ENCODE results near the gene CORO6. TPM values are rescaled to one million over a fixed set of nuclear protein-coding genes. Genes with fewer than 3 reads are reported as not detected.

Gene CORO6
- total RNA-seq, 2 experiments from 2014 or later: 2.4 to 3.1 TPM

DNA sequence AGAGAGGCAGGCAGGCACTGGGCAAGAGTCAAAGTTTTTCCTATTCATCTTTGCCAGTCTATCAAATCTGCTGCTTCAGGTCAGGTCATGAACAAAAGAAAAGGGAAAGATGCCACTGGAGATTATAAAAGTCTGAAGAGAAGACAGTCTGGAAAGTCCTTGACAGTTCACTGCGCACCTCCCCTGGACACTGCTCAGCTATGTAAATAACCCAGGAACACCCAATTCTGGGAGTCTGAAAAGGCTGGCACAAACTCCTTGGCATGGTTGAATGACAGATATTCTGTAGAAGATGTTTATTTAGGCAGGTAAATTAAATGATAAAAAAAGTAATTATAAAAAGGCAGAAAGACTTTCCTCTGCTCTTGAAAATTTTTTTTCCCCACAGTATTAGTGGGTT lies 5.2 kb upstream of the CORO6 start:
- no peaks in the 10 kb centered on the region for H3K9me3 Mint-ChIP-seq
- H3K36me3 Mint-ChIP-seq (ENCODE audit: low read depth): peaks cover 42% of the 10 kb centered on the region
- no peak for DNase-seq
- H3K4me3 Mint-ChIP-seq: no peak overlapping the region
- H3K27ac Mint-ChIP-seq: no peak overlapping the region
- ChIA-PET CTCF (interaction anchor here (1.7 to 1.9 kb wide), 2 partner anchors 10 to 15 kb away, joined by 5 to 14 read pairs; no protein-coding TSS in a partner anchor), POLR2A (no interaction called here)
- H3K27me3 Mint-ChIP-seq: no peaks in the 10 kb centered on the region
- H3K4me1 Mint-ChIP-seq: peaks cover 50% of the 10 kb centered on the region

DNA sequence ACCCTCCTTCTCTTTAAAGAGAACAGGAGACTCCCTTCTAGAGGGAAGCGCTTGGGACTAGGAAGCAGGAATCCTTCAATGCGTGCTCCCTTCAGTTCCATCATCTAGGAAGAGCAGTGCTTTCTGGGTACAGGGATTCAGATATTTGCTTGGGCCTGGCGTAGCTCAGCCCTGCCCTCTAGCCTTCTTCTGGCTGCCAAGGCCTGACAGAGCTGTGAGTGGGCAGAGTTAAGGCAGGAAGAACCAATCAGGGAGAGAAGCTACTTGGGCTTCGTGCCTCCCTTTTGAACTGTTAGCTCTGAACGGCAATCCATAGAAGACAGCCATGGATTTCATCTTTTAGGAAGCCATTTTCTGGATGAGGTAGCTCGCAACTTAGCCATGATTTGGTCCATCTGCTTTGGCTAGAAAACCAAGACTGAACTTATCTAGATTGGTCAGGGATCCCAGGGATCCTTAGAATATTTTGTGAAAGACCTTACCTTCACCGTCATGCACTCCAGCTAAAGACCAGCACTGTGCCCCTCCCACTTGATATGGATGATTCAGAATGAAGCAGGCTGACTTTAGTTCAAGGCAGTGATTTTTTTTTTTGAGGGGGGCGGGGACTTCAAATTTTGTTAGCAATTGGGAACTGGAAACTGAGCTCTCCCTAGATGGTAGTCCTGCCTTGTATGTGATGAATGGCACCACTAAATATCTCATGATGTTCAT lies 2.5 kb upstream of the CORO6 start:
- DNase-seq: no peak
- no peak overlapping the region for H3K27ac Mint-ChIP-seq
- H3K9me3 Mint-ChIP-seq: no peaks in the 10 kb centered on the region
- POLR2A ChIA-PET: no interaction called here
- H3K27me3 Mint-ChIP-seq: no peaks in the 10 kb centered on the region
- peaks cover 58% of the 10 kb centered on the region for H3K4me1 Mint-ChIP-seq
- H3K36me3 Mint-ChIP-seq (ENCODE audit: low read depth): peaks cover 22% of the 10 kb centered on the region
- no peak overlapping the region for H3K4me3 Mint-ChIP-seq
- CTCF ChIA-PET: interaction anchor here (0.9 to 2.7 kb wide), 4 partner anchors 8 to 154 kb away, joined by 3 to 13 read pairs (median 10); no protein-coding TSS in a partner anchor

DNA sequence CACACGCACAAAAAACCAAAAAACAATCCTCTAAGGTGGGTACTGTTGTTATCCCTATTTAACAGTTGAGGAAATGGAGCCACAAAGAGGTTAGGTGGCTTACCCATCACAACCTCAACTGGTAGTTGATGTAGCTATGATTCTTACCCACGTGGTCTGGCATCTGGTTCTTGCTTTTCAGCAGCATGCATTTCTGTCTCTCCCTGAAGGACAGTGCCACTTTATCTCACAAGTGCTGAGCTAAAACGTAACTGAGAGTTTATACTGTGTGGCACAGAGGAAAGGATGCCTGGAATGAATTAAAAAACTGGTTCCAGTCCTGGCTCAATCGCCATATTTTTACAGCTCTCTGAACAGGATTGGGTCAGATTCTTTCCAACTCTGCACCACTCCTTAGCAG lies 1.9 kb upstream of the CORO6 start:
- peak; percentile 29 for DNase-seq
- CTCF ChIA-PET: interaction anchor here (0.9 to 2.7 kb wide), 4 partner anchors 8 to 155 kb away, joined by 3 to 13 read pairs (median 10); no protein-coding TSS in a partner anchor
- H3K4me1 Mint-ChIP-seq: peaks cover 55% of the 10 kb centered on the region
- H3K27ac Mint-ChIP-seq: no peak overlapping the region
- H3K36me3 Mint-ChIP-seq (ENCODE audit: low read depth): peaks cover 18% of the 10 kb centered on the region
- no peaks in the 10 kb centered on the region for H3K9me3 Mint-ChIP-seq
- no peaks in the 10 kb centered on the region for H3K27me3 Mint-ChIP-seq
- POLR2A ChIA-PET: no interaction called here
- H3K4me3 Mint-ChIP-seq: no peak overlapping the region

DNA sequence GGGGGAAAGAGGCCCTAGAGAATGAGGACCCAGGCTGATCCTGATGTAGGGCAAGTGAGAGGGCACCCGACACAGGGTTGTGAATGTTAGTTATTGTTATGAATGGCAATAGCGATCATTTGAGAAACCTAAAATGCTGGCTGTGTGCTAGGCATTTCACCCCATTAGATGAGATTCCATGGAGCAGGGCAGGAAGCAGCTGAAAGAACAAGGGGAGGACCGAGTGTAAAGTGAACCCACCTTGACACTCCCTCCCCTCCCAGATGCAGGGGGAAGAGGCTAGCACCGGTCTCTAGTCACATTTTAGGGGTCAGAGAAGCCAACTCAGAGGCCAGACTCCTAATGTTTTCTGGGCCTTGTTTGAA lies 553 bp upstream of the CORO6 start:
- ChIA-PET CTCF (interaction anchor here (0.5 to 1.0 kb wide), 4 partner anchors 10 to 74 kb away, joined by 3 to 5 read pairs (median 4); no protein-coding TSS in a partner anchor), POLR2A (no interaction called here)
- no peak overlapping the region for H3K27ac Mint-ChIP-seq
- peaks cover 49% of the 10 kb centered on the region for H3K4me1 Mint-ChIP-seq
- H3K36me3 Mint-ChIP-seq (ENCODE audit: low read depth): peaks cover 15% of the 10 kb centered on the region
- H3K9me3 Mint-ChIP-seq: no peaks in the 10 kb centered on the region
- H3K4me3 Mint-ChIP-seq: peak overlapping the region; percentile 70
- no peaks in the 10 kb centered on the region for H3K27me3 Mint-ChIP-seq
- DNase-seq: no peak

DNA sequence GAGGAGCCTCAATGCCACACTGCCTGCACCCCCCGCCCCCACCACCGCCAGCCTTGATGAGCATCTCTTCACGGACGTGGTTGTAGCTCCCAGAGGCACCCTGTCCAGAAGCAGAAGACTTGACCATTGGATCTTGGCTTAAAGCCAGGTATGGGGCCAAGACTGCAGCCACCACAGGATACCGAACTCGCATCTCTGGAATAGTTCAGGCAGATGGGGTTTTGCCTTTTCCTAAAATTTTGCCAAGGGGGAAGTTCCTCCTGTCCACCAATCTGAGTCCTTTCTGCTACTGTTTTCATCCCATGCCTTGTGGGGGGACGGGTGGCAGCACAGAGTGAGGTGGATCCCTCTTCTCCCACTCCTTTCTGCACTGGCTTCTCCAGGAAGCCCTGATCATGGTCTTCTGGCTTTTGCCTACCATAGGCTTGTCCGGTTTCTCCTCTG lies 939 bp downstream of the CORO6 start:
- Mint-ChIP-seq H3K4me3 (peak overlapping the region; percentile 70), H3K36me3 (ENCODE audit: low read depth) (peaks cover 15% of the 10 kb centered on the region), H3K27me3 (peaks cover 2% of the 10 kb centered on the region), H3K27ac (peak overlapping the region; percentile 22), H3K9me3 (no peaks in the 10 kb centered on the region), H3K4me1 (peaks cover 59% of the 10 kb centered on the region)
- no peak for DNase-seq
- CTCF ChIA-PET: interaction anchor here (1.1 kb wide), 1 partner anchor 30 kb away, joined by 4 read pairs; no protein-coding TSS in a partner anchor
- POLR2A ChIA-PET: no interaction called here

DNA sequence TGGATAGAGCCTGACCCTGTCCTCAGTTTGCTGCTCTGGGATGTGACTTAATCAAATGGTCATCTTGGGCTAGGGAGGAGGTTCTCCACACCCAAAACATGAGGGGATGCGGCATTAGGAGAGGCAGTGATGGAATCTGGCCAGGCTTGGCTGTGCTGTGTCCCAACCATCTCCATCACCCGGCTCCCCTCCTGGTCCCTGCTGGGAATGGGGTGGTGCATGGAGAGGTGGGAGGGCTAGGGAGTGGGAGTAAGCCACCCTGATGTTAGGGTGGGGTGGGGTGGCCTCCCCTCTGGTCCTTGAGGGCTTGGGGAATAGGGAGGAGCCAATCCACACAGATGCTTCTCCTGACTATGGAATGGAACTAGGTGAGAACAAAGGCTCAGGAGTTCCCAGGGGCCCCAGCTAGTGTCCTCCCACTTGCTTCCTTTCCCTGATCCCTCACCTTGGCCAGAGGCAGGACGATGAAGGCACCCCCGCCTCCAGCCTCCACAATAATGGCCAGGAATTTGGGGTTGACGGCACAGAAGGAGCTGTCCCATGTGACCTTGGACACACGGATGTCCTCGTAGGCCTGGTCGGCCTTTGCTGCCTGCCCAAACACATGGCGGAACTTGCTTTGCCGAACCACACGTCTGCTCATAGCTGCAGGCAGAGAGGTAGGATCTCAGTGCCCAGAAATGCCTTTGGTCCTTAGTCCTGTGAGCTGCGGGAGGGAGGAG lies 1.8 kb downstream of the CORO6 start:
- Mint-ChIP-seq H3K4me3 (peak overlapping the region; percentile 27), H3K9me3 (no peaks in the 10 kb centered on the region), H3K36me3 (ENCODE audit: low read depth) (peaks cover 13% of the 10 kb centered on the region), H3K4me1 (peaks cover 62% of the 10 kb centered on the region), H3K27ac (no peak overlapping the region), H3K27me3 (peaks cover 8% of the 10 kb centered on the region)
- ChIA-PET CTCF (interaction anchor here (1.1 kb wide), 1 partner anchor 29 kb away, joined by 4 read pairs; no protein-coding TSS in a partner anchor), POLR2A (no interaction called here)
- DNase-seq: no peak

DNA sequence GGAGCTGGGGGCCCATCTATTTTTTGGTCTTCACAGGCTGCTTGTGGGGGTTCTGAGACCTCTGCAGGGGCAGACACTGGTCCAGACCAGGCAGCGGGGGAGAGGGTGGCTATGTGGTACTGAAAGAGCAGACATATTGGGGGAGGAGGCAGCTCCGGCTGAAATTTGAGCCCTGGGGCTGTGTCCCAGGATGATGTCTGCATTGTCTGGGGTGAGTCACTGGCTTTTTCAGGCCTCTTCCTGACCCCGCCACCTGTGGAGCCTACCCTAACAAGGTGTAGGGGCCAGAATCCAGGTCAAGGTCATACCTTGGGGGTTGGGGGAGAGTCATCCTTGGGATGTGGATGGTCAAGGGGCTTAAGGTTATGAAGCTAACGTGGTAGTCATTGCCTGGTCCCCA lies 2.4 kb downstream of the CORO6 start:
- no peaks in the 10 kb centered on the region for H3K9me3 Mint-ChIP-seq
- POLR2A ChIA-PET: no interaction called here
- peaks cover 8% of the 10 kb centered on the region for H3K27me3 Mint-ChIP-seq
- no peak overlapping the region for H3K27ac Mint-ChIP-seq
- CTCF ChIA-PET: interaction anchor here (2.1 to 7.8 kb wide), 2 partner anchors 11 to 27 kb away, joined by 6 to 116 read pairs; partner anchors contain the start of gene ANKRD13B
- peaks cover 61% of the 10 kb centered on the region for H3K4me1 Mint-ChIP-seq
- DNase-seq: no peak
- H3K36me3 Mint-ChIP-seq (ENCODE audit: low read depth): peaks cover 7% of the 10 kb centered on the region
- H3K4me3 Mint-ChIP-seq: no peak overlapping the region

DNA sequence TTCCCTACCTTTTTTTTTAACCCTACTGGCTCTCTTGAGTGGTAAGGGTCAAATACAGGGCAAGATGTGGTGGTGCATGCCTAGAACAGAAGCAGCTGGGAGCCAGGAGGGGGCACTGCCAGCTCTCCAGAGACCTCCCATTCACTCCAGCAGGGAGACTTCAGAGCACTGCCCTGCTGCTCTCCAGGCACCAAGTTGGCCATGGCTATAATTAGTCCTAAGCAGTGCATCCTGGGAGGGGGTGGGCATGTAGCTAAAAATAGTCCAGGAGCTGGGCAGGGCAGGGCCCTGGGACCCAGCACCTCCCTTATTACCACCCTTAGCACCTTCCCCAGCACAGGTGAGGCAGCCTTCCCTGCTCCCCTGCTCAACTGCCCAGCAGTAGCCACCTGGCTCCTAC lies 3.5 kb downstream of the CORO6 start:
- CTCF ChIA-PET: interaction anchor here (2.0 to 7.8 kb wide), 6 partner anchors 12 to 33 kb away, joined by 5 to 116 read pairs (median 19); partner anchors contain the start of gene ANKRD13B
- no peak overlapping the region for H3K27ac Mint-ChIP-seq
- peaks cover 61% of the 10 kb centered on the region for H3K4me1 Mint-ChIP-seq
- no peak overlapping the region for H3K4me3 Mint-ChIP-seq
- POLR2A ChIA-PET: no interaction called here
- peaks cover 4% of the 10 kb centered on the region for H3K36me3 Mint-ChIP-seq (ENCODE audit: low read depth)
- DNase-seq: no peak
- H3K27me3 Mint-ChIP-seq: peaks cover 8% of the 10 kb centered on the region
- no peaks in the 10 kb centered on the region for H3K9me3 Mint-ChIP-seq

DNA sequence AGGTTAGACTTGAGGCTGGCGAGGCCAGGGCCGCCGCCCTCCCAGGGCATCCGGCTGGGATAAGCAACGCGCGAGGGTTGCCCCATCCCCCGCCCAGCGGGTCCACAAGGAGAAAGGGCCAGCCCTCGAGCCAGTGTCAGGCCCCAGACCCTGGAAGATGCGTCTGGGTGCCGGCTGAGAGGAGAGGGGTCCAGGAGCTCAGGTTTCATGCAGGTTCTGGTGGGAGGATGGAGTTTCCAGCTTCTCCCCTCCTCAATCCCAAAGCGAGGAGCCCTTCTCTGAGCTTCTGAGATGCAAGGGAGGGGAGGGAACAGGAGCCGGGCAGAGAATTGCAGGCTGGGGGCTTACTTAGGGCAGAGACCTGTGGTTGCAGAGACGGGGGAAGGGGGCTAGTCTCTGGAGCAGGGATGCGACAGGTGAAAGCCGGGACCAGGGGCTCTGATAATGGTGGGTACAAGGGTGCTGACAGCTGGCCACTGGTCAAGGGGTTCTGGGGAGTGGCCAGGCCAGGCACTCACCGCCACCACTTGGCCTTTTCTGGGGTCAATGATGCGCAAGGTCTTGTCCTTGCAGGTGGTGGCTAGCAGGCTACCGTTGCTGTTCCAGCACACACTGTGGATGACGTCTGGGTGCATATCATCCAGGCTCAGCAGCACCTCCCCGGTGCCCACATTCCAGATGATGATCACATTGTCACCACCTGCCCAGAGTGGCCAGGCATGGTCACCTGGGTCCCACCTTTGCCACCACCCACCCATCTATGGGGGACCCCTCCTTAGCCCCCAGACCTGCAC lies 4.2 kb downstream of the CORO6 start:
- peaks cover 60% of the 10 kb centered on the region for H3K4me1 Mint-ChIP-seq
- peak overlapping the region; percentile 60 for H3K27ac Mint-ChIP-seq
- ChIA-PET CTCF (interaction anchor here (0.6 to 7.8 kb wide), 42 partner anchors 8 to 1237 kb away, joined by 3 to 116 read pairs (median 6); partner anchors contain the start of genes ABHD15, ANKRD13B, SSH2 and TP53I13), POLR2A (interaction anchor here (0.6 kb wide), 1 partner anchor 169 kb away, joined by 7 read pairs; no protein-coding TSS in a partner anchor)
- peak overlapping the region; percentile 13 for H3K4me3 Mint-ChIP-seq
- no peak for DNase-seq
- H3K36me3 Mint-ChIP-seq (ENCODE audit: low read depth): peaks cover 4% of the 10 kb centered on the region
- no peaks in the 10 kb centered on the region for H3K9me3 Mint-ChIP-seq
- peaks cover 8% of the 10 kb centered on the region for H3K27me3 Mint-ChIP-seq

DNA sequence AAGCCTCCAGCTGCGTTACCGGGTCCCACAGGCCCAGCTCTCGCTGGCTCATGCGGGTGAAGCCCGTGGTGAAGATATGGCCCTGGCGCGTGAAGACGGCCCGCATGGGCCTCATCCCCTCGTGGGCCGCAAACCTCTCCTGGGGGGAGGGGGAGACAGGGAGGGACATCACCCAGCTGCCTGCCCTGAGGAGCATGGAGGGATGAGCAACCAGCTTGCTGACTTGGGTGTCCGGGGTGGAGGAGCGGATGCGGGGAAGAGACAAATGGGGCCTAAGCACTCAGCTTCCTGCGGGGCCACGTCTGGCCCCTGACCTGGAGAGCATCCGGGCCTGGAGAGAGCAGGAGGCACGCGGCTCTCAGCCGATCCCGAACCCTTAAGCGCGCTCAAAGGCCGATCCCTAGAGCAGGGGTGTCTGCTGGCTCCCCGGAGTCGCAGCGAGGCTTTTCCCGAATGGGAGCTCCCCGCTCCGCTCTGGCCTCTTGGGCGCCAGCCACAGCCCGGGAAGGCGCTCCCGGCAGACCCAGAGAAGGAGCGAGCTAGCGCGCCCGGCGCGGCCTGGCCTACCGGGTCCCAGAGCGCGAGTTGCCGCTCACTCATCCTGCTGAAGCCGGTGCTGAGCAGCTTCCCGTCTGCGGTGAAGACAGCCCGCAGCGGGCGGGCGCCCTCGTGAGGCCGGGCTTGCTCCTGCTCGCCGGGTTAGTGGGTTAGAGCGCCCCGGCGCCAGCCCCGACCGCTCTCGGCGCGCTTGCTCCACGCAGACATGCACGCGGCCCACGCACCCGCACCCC lies 5.0 kb downstream of the CORO6 start:
- Mint-ChIP-seq H3K27me3 (peaks cover 8% of the 10 kb centered on the region), H3K9me3 (no peaks in the 10 kb centered on the region), H3K4me1 (peaks cover 54% of the 10 kb centered on the region), H3K27ac (peak overlapping the region; percentile 92), H3K4me3 (peak overlapping the region; percentile 82), H3K36me3 (ENCODE audit: low read depth) (no peaks in the 10 kb centered on the region)
- ChIA-PET CTCF (interaction anchor here (0.6 to 7.8 kb wide), 61 partner anchors 7 to 856 kb away, joined by 3 to 116 read pairs (median 5); partner anchors contain the start of genes ABHD15, ANKRD13B, MYO18A and SSH2), POLR2A (interaction anchor here (0.6 to 1.1 kb wide), 5 partner anchors 26 to 312 kb away, joined by 3 to 7 read pairs (median 3); partner anchors contain the start of genes ANKRD13B and SSH2)
- DNase-seq: peak; percentile 89

DNA sequence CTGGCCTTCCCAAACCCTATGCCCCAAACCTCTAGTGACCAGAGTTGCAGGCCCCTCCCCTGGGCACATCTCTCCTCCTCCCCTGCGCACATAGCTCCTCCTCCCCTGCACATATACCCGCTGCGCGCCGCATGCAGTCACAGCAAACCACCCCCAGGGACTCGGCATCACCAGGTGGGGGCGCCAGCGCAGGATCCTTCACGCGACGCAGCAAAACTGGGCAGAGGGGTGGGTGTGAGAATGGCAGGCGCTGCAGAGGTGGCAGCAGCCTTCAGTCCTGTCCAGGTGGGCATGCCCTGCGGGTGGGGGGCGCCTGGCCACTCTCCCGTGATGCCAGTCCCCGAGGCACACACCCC lies 5.6 kb downstream of the CORO6 start:
- Mint-ChIP-seq H3K4me1 (peaks cover 51% of the 10 kb centered on the region), H3K27ac (peak overlapping the region; percentile 92), H3K27me3 (peaks cover 8% of the 10 kb centered on the region), H3K4me3 (peak overlapping the region; percentile 82), H3K36me3 (ENCODE audit: low read depth) (no peaks in the 10 kb centered on the region), H3K9me3 (no peaks in the 10 kb centered on the region)
- ChIA-PET POLR2A (interaction anchor here (0.6 to 1.1 kb wide), 5 partner anchors 25 to 313 kb away, joined by 3 to 5 read pairs (median 3); partner anchors contain the start of genes ANKRD13B and SSH2), CTCF (interaction anchor here (0.6 to 7.8 kb wide), 60 partner anchors 8 to 849 kb away, joined by 3 to 116 read pairs (median 5); partner anchors contain the start of genes ABHD15, ANKRD13B, MYO18A and SSH2)
- DNase-seq: peak; percentile 93

Measured in activated CD4-positive, alpha-beta T cell treated with anti-CD3 and anti-CD28 coated beads, Interleukin-2, amount 10 ng/mL, durations not matched to agents 7 days and 5 days (primary cell).